Dedifferentiated amniotic fluid mesenchymal stem cell (primary cell): Measurements from ENCODE around the gene EDEM3.
A peak's percentile ranks its signal among the peaks of the same experiment; 100 is the strongest.

Experiments used
- DNase-seq: peaks from one replicate; pipeline ENCODE4 v3.0.0-alpha.2; 2016; ENCODE audit errors: extremely low spot score

EDEM3 gene

GRCh38 chr1:184669391-184669790 is 85.3 kb downstream of the EDEM3 start:
- no peak for DNase-seq

- DNase-seq = no peak
Measured at GRCh38 chr1:184665360-184665759, 89.3 kb downstream of the EDEM3 start.

- DNase-seq = no peak
Measured at GRCh38 chr1:184664661-184665060, 90.0 kb downstream of the EDEM3 start.

DNA sequence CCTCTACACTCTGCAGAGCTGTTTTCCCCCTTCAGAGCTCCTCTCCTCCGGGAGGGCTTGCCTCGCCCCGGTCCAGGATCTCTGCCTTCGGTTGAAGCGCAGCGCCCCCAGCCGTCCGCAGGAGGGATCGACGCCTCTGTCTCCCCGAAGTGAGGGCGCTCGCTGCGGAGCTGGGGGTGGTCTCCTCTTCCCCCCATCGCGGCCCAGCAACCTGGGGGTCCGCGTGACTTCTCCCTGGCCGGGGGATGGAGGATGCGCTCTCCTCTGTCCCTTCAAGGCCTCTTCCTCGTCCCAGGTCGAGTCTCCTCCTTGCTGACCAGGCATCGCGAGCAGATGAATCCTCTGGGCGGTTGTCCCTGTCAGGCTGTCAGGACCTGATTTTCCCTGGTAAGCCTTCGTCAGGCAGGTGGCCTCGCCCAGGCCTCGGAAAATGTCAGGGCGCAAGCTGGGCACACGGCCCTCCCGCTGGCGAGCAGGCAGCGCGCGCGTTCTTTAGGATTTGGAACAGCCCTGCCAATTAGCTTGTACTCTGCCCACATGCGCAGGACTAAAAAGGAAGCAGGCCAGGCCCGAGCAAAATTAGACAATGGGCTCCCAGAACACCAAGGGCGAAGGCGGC is 90.5 kb downstream of the EDEM3 start:
- peak; percentile 57 for DNase-seq

DNA sequence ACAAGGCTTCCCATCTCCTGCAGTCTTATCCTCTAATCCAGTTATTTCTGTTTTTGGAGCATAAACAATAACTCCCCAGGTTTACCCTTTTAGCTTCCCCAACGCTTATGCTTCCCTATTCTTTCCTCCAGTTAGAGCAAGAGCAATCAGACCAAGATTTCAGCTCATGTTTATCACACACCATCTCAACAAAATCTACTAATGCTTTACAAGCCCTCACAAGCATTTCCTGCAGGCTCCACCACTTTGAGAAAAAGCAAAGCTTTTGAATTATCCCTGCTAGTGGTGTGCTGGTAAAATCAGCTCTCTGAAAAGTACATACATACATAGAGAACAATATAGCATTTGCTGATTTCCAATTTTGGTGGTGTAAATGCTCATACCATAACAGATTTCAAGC is 92.9 kb downstream of the EDEM3 start:
- no peak for DNase-seq

DNA sequence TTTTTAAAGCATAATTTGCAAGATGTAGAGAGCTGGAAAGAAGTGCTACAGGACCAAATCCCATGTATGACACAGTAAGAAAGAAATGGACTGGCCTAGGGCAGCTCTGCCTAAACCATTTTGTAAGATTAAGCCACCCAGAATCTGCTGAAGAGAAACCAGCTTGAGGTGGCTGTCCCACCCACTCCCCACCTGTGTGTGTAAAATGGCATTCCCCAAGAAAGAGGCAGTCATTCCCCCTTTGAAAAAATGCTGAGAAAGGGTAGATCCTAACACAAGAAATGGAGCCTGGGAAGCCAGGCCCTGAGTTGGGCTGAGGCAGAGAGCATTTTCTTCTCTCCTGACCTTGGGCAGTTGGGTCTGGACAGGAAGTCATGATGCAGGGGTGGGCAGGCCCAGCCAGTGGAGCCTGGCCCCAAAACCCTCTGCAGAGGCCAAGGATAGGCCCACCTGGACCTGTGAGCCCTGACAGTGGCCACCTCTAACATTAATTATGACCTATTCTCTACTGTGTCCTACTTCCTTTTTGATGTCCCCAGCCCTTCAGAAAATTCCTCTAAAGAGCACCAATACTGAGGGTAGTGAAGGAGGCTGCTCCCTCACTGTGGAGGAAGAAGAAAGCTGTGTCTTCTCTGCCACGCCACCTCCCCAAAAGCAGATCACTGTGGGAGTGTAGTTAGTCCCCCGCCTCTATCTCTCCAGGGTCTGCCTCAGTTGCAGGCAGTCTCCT is 94.0 kb downstream of the EDEM3 start:
- no peak for DNase-seq

- no peak for DNase-seq
Measured at GRCh38 chr1:184658055-184658454, 96.6 kb downstream of the EDEM3 start.

DNA sequence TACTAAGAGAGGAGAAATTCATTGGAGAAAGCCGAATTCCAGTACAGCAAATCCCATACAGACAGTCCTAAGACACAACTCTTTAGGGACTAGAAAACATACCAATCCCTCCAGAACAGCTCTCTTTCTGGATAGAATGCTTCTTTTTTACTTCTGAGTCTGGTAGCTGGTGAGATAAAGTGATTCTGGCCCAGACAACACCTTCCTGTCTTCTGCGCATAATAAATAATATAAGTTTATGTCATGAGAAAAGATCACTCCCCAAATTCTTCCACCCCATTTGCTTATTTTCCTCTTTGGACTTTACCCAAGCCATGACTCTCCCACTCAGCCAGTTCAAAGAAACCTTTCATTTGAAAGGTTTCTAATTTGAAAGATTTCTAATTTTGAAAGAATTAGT is 98.4 kb downstream of the EDEM3 start:
- DNase-seq = no peak

GRCh38 chr1:184655185-184655584 is 99.5 kb downstream of the EDEM3 start:
- no peak for DNase-seq

DNA sequence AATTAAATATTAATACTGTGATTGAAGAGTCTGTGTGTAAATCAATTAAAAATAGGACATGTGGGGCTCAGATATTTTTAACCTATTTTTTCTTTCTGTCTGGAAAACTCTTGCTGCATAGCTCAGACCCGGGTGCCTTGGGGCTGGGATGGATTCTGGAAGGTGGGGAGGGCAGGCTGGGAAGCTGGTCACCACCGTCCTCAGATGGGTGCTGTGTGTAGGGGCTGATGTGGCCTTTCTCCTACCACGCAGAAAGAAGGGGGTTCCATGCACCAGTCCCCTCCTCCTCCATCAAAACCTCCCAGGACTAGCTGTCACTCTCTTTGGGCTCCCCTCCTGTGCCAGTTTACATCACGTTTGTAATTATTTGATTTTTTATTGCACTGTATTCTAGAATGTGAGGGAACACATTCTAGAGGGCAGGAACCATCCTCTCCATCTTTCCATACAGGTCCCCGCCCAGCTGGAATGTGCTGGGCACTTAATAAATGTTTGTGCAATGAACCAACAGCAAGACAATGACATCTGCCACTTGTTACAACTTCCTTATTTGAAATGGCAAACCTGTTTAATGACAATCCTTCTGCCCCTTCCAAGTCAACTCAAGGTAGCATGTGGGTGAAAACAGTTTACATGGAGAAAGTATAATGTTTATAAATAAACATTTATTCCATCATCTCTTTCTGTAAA is 104.3 kb downstream of the EDEM3 start:
- no peak for DNase-seq

DNA sequence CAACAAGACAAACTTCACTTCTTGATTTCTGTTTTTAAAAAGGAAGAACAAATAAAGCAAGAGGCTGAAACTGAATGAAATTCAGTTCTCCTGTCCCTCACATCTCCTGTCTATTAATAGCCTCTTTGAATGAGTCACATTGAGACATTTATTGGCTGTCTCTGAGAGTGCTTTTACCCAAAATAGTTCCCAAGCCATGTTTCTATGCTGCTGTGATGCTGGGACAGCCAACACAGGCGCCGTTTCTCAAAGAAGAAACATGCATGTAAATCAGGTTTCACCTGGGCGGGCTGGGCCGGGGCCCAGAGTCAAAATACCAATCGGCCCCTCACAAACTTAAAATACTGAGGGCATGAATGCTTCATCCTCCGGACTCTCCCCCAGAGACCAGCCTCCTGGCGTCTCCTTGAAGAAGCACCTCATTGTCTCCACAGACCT is 105.2 kb downstream of the EDEM3 start:
- DNase-seq = no peak

GRCh38 chr1:184648856-184649201 is 105.8 kb downstream of the EDEM3 start:
- no peak for DNase-seq

GRCh38 chr1:184648160-184648855 is 106.3 kb downstream of the EDEM3 start:
- DNase-seq = no peak

DNA sequence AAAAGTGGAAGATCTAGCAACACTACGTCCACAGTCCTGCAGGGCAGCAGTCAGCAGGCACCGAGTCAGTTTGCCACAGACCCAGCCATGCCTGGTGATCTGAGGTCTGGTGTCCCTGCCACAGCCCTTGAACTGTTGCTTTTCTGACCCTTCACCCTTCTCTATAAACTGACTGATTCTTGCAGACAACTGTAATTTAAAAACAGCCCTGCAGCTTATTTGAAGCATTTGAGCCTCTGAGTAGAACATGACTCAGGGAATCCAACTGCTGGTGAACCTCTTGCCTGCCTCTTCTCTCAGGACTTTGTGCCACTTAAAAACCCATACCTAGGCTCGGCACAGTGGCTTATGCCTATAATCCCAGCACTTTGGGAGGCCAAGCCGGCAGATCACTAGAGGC is 107.2 kb downstream of the EDEM3 start:
- no peak for DNase-seq

- DNase-seq = no peak
Measured at GRCh38 chr1:184646824-184647223, 107.8 kb downstream of the EDEM3 start.

- no peak for DNase-seq
Measured at GRCh38 chr1:184646178-184646701, 108.4 kb downstream of the EDEM3 start.

- no peak for DNase-seq
Measured at GRCh38 chr1:184644771-184645170, 109.9 kb downstream of the EDEM3 start.

DNA sequence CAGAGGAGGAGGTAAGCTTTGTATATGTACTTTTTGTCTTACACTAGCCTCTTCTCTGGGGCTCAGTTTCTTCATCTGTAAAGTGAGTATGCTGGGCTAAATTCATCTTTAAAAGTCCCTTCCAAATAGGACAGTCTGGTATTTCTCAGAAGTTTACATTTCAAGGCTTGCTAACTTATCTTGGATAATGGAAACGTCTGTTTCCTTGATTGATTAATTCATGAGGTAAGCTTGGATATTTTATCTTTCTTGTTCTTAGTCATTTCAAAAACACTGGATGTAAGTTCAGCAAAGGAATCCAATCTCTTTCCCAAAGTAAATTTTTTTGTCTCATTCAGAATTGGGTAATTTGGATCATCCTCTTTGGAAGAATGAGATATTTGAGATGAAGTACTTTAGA is 111.0 kb downstream of the EDEM3 start:
- no peak for DNase-seq

DNA sequence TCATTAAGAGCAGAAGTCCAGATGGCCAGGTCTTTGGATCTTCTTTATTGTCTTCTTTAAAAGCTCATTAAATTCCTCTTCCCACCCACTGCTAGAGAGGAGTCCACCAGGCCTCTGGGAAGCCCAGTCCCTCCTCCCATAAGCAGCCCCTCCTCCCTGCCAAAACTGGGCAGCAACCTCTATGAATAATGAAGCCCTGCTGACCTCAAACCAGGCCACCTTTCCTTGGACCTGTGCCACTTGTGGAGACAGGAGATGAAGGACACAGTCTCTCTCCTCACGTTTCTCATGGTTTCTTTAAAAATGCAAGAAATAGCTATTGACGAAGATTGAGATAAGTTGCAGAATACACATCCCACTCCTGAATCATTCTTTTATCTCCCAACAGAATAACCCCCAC is 112.8 kb downstream of the EDEM3 start:
- DNase-seq = no peak

DNA sequence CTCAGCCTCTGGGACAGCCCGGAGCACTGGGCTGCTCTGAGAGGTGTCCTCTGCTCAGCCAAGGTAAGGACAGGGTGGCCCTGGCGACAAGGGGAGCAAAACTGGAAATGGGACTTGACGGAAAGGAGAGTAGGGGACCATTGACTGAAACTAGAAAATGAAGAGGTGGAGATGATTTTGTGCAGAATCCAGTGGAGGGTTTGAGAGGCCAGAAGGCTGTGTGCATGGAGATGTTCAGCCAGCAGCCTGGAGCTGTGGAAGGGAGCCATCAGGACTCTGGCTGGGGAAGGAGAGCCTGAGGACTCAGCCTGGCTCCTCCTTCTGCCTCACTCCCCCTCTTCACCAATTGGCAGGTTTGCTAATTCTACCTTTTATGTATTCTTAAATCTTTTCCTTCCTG is 114.2 kb downstream of the EDEM3 start:
- DNase-seq = no peak
